Loucy (cell line): Measurements from ENCODE around the gene TAF6.

Source experiments
- CTCF ChIP-seq: fragments of 200-600 bp; sonication (generic); conservative IDR thresholded peaks from 2 replicates; pipeline ENCODE4 v1.5.1; 2014; ENCODE audit warnings: mild to moderate bottlenecking, antibody characterized with exemption, low read length
- EZH2phosphoT487 ChIP-seq: fragments of 200-600 bp; IDR thresholded peaks from 2 replicates; pipeline ENCODE4 v1.6.1; 2018; ENCODE audit warnings: antibody characterized with exemption, mild to moderate bottlenecking, moderate library complexity, borderline replicate concordance

GRCh38 chr7:100132697-100133151 lies 13.6 kb upstream of the TAF6 start:
- TF ChIP-seq CTCF (peak; percentile 83), EZH2phosphoT487 (no peak)
